ENCODE results near the gene MKRN1. TPM values are rescaled to one million over a fixed set of nuclear protein-coding genes. Genes with fewer than 3 reads are reported as not detected.

The MKRN1 gene
- total and polyA plus RNA-seq, 7 donors = 27.0 to 82.0 (median 59.1) TPM

- WGBS, 3 donors = 44 to 52% (median 49%) methylated on average over 36 to 51 of the region's 51 CpGs
- Histone ChIP-seq H3K27me3 (ENCODE audit: insufficient read depth in 3 of 3, low read length in 2 of 3) (no peaks in the 10 kb centered on the region), H3K4me3 (peak overlapping the region; percentile 12), H3K9me3 (no peaks in the 10 kb centered on the region), H3K36me3 (ENCODE audit: insufficient read depth in 1 of 2, low read depth in 1 of 2) (no peaks in the 10 kb centered on the region), H3K4me1 (no peaks in the 10 kb centered on the region), H3K27ac (no peak overlapping the region)
- peak in 1 of 4 donors; percentile 35 for ATAC-seq
- TF ChIP-seq CTCF (IDR thresholded peaks at IDR 0.05) = no peak
- intact Hi-C loops (cut with DNase I) = no loop called here
- no peak for DNase-seq
Observed at GRCh38 chr7:140435252-140435895, 43.9 kb downstream of the MKRN1 start.

GRCh38 chr7:140433396-140433795, 45.9 kb downstream of the MKRN1 start:
- ATAC-seq (no peak), DNase-seq (no peak)
- Histone ChIP-seq H3K36me3 (ENCODE audit: insufficient read depth in 1 of 2, low read depth in 1 of 2) (no peaks in the 10 kb centered on the region), H3K9me3 (no peaks in the 10 kb centered on the region), H3K27ac (no peak overlapping the region), H3K4me1 (no peaks in the 10 kb centered on the region), H3K4me3 (no peak overlapping the region), H3K27me3 (ENCODE audit: insufficient read depth in 3 of 3, low read length in 2 of 3) (no peaks in the 10 kb centered on the region)
- TF ChIP-seq CTCF (IDR thresholded peaks at IDR 0.05) = no peak
- intact Hi-C loops (cut with DNase I) = no loop called here
- 78 to 86% (median 83%) methylated on average over 3 of the region's 3 CpGs for WGBS, 3 donors

- no peak overlapping the region for H3K27ac ChIP-seq
- no peaks in the 10 kb centered on the region for H3K9me3 ChIP-seq
- no peaks in the 10 kb centered on the region for H3K36me3 ChIP-seq (ENCODE audit: insufficient read depth in 1 of 2, low read depth in 1 of 2)
- intact Hi-C loops (cut with DNase I) = no loop called here
- no peak for TF ChIP-seq CTCF (IDR thresholded peaks at IDR 0.05)
- 83 to 87% (median 85%) methylated on average over 6 of the region's 6 CpGs for WGBS, 3 donors
- DNase-seq (no peak), ATAC-seq (no peak)
- no peak overlapping the region for H3K4me3 ChIP-seq
- H3K4me1 ChIP-seq = no peaks in the 10 kb centered on the region
- H3K27me3 ChIP-seq (ENCODE audit: insufficient read depth in 3 of 3, low read length in 2 of 3) = no peaks in the 10 kb centered on the region
Observed at GRCh38 chr7:140426130-140426529, 53.2 kb downstream of the MKRN1 start.

GRCh38 chr7:140425718-140426117, 53.6 kb downstream of the MKRN1 start:
- Histone ChIP-seq H3K9me3 (no peaks in the 10 kb centered on the region), H3K36me3 (ENCODE audit: insufficient read depth in 1 of 2, low read depth in 1 of 2) (no peaks in the 10 kb centered on the region), H3K4me1 (no peaks in the 10 kb centered on the region), H3K27me3 (ENCODE audit: insufficient read depth in 3 of 3, low read length in 2 of 3) (no peaks in the 10 kb centered on the region), H3K4me3 (no peak overlapping the region), H3K27ac (no peak overlapping the region)
- ATAC-seq = no peak
- TF ChIP-seq CTCF (IDR thresholded peaks at IDR 0.05) = no peak
- WGBS, 3 donors = 58 to 73% (median 69%) methylated on average over 12 of the region's 12 CpGs
- intact Hi-C loops (cut with DNase I) = no loop called here
- no peak for DNase-seq

- Histone ChIP-seq H3K4me1 (no peaks in the 10 kb centered on the region), H3K4me3 (no peak overlapping the region), H3K9me3 (no peaks in the 10 kb centered on the region), H3K27me3 (ENCODE audit: insufficient read depth in 3 of 3, low read length in 2 of 3) (no peaks in the 10 kb centered on the region), H3K27ac (no peak overlapping the region), H3K36me3 (ENCODE audit: insufficient read depth in 1 of 2, low read depth in 1 of 2) (no peaks in the 10 kb centered on the region)
- WGBS, 3 donors = 92 to 95% (median 93%) methylated on average over 3 of the region's 3 CpGs
- TF ChIP-seq CTCF (IDR thresholded peaks at IDR 0.05) = no peak
- intact Hi-C loops (cut with DNase I) = no loop called here
- DNase-seq (no peak), ATAC-seq (no peak)
Observed at GRCh38 chr7:140423501-140423900, 55.8 kb downstream of the MKRN1 start.

Measured in psoas muscle (tissue), 8 donors.